Esophagus squamous epithelium (tissue), 4 donors: ENCODE data around the gene SH3PXD2A.

Source experiments
- POLR2A ChIP-seq, 4 donors: fragments of 450-650 bp; IDR thresholded peaks; one replicate each; pipeline ENCODE4 v1.6.1; 2017; ENCODE audit warnings: antibody characterized with exemption in 4 of 4, mild to moderate bottlenecking in 4 of 4, moderate library complexity in 3 of 4
- TF ChIP-seq, protein P1 (sequence below), 6 experiments: fragments of 450-650 bp in 4 of 6; fragments of 200-600 bp in 2 of 6; sonication (generic) in 2 of 6; IDR thresholded peaks; one replicate each; pipeline ENCODE4 v1.5.1; 2016 to 2019; ENCODE audit warnings: antibody characterized with exemption in 6 of 6, mild to moderate bottlenecking in 4 of 6, moderate library complexity in 4 of 6

DNA sequence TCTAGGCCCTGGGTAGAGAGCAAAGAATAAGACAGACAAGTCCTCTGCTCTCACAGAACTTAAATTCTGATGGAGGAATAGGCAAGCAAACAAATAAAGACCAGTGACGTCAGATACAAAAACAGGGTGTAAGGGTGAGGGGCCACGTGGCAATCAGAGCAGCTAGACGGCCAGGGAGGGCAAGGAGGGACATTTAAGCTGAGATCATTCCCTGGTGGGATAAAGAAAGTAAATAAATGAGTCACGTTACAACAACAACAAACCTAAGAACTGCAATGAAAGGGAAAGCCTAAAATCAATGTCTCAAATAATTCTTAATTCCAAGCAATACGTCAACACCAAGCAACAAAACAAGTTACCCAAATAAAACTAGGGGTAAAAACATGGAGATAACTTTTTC is 40.8 kb upstream of the SH3PXD2A start:
- TF ChIP-seq, protein P1, sequence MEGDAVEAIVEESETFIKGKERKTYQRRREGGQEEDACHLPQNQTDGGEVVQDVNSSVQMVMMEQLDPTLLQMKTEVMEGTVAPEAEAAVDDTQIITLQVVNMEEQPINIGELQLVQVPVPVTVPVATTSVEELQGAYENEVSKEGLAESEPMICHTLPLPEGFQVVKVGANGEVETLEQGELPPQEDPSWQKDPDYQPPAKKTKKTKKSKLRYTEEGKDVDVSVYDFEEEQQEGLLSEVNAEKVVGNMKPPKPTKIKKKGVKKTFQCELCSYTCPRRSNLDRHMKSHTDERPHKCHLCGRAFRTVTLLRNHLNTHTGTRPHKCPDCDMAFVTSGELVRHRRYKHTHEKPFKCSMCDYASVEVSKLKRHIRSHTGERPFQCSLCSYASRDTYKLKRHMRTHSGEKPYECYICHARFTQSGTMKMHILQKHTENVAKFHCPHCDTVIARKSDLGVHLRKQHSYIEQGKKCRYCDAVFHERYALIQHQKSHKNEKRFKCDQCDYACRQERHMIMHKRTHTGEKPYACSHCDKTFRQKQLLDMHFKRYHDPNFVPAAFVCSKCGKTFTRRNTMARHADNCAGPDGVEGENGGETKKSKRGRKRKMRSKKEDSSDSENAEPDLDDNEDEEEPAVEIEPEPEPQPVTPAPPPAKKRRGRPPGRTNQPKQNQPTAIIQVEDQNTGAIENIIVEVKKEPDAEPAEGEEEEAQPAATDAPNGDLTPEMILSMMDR (IDR thresholded peaks at IDR 0.05), result no peak
- no peak for TF ChIP-seq POLR2A (IDR thresholded peaks at IDR 0.05)
